ENCODE data around the gene HTRA1. TPM values are rescaled to one million over a fixed set of nuclear protein-coding genes. Genes with fewer than 3 reads are reported as not detected.

The HTRA1 gene
- total RNA-seq, 2 donors from 2014 or later: 29.3 to 36.6 TPM

GRCh38 chr10:122559228-122559627, 97.9 kb downstream of the HTRA1 start:
- H3K27ac ChIP-seq: peak overlapping the region in 1 of 4 donors; percentile 35
- DNase-seq: peak in 1 of 4 donors; percentile 25
- H3K9me3 ChIP-seq: no peaks in the 10 kb centered on the region
- H3K36me3 ChIP-seq (replicated peaks in 1 of 2; ENCODE audit: insufficient read depth in 1 of 2, low read depth in 2 of 2): no peaks in the 10 kb centered on the region
- WGBS, 2 donors: 44 to 55% methylated on average over 2 of the region's 2 CpGs
- H3K4me3 ChIP-seq: no peak overlapping the region
- TF ChIP-seq POLR2A (IDR thresholded peaks at IDR 0.05): no peak
- TF ChIP-seq, protein P1, sequence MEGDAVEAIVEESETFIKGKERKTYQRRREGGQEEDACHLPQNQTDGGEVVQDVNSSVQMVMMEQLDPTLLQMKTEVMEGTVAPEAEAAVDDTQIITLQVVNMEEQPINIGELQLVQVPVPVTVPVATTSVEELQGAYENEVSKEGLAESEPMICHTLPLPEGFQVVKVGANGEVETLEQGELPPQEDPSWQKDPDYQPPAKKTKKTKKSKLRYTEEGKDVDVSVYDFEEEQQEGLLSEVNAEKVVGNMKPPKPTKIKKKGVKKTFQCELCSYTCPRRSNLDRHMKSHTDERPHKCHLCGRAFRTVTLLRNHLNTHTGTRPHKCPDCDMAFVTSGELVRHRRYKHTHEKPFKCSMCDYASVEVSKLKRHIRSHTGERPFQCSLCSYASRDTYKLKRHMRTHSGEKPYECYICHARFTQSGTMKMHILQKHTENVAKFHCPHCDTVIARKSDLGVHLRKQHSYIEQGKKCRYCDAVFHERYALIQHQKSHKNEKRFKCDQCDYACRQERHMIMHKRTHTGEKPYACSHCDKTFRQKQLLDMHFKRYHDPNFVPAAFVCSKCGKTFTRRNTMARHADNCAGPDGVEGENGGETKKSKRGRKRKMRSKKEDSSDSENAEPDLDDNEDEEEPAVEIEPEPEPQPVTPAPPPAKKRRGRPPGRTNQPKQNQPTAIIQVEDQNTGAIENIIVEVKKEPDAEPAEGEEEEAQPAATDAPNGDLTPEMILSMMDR (IDR thresholded peaks at IDR 0.05): no peak
- intact Hi-C loops (cut with DNase I): no loop called here
- H3K27me3 ChIP-seq: no peaks in the 10 kb centered on the region
- H3K4me1 ChIP-seq: no peaks in the 10 kb centered on the region
- ATAC-seq: peak; percentile 53

GRCh38 chr10:122560279-122560804, 99.0 kb downstream of the HTRA1 start, which contains the start of gene DMBT1:
DMBT1 (plus strand) TSS chr10:122560754; CDS start chr10:122560771, 17 bp downstream.
- DNase-seq (no peak), ATAC-seq (no peak)
- intact Hi-C loops (cut with DNase I): no loop called here
- Histone ChIP-seq H3K27me3 (no peaks in the 10 kb centered on the region), H3K9me3 (no peaks in the 10 kb centered on the region), H3K27ac (peak within 1 kb of the TSS in 1 of 4 donors; percentile 35), H3K4me3 (no peak within 1 kb of the TSS), H3K4me1 (no peaks in the 10 kb centered on the region), H3K36me3 (replicated peaks in 1 of 2; ENCODE audit: insufficient read depth in 1 of 2, low read depth in 2 of 2) (no peaks in the 10 kb centered on the region)
- no peak for TF ChIP-seq POLR2A (IDR thresholded peaks at IDR 0.05)
- TF ChIP-seq, protein P1 (IDR thresholded peaks at IDR 0.05): no peak
- 2 to 5% methylated on average over 4 of the region's 4 CpGs for WGBS, 2 donors

- TF ChIP-seq POLR2A (IDR thresholded peaks at IDR 0.05): no peak
- TF ChIP-seq, protein P1 (IDR thresholded peaks at IDR 0.05): no peak
- Histone ChIP-seq H3K27me3 (no peaks in the 10 kb centered on the region), H3K4me3 (no peak overlapping the region), H3K4me1 (no peaks in the 10 kb centered on the region), H3K36me3 (replicated peaks in 1 of 2; ENCODE audit: insufficient read depth in 1 of 2, low read depth in 2 of 2) (no peaks in the 10 kb centered on the region), H3K9me3 (no peaks in the 10 kb centered on the region), H3K27ac (no peak overlapping the region)
- intact Hi-C loops (cut with DNase I): no loop called here
- DNase-seq: no peak
- WGBS, 2 donors: 49 to 52% methylated on average over 6 of the region's 6 CpGs
- ATAC-seq: no peak
Measured at GRCh38 chr10:122561212-122561611, 99.9 kb downstream of the HTRA1 start.

DNA sequence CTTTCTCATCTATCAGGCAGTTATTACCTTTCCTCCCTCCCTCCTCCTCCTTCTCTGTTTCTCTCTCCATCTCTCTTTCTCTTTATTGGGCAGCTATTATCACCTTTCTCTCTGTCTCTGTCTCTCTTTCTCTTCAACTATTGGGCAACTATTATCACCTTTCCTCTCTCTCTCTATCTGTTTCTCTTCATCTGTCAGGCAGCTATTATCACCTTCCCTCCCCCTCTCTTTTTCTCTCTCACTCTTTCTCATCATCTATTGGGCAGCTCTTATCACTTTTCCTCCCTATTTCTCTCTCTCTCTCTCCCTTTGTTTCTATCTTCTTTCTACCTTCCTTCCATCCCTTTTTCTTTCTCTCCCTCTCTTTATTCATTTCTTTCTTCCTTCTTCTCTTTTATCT, 100.4 kb downstream of the HTRA1 start:
- Histone ChIP-seq H3K4me1 (no peaks in the 10 kb centered on the region), H3K36me3 (replicated peaks in 1 of 2; ENCODE audit: insufficient read depth in 1 of 2, low read depth in 2 of 2) (no peaks in the 10 kb centered on the region), H3K27ac (no peak overlapping the region), H3K4me3 (no peak overlapping the region), H3K9me3 (no peaks in the 10 kb centered on the region), H3K27me3 (no peaks in the 10 kb centered on the region)
- ATAC-seq (no peak), DNase-seq (no peak)
- TF ChIP-seq, protein P1 (IDR thresholded peaks at IDR 0.05): no peak
- TF ChIP-seq POLR2A (IDR thresholded peaks at IDR 0.05): no peak
- intact Hi-C loops (cut with DNase I): no loop called here

Small RNA genes within 50 kb of the gene (microRNA-seq; reads per million reads assigned to microRNA genes)
- 0 reads per million in 2 donors for gene MIR3941 (ENCODE audit: borderline number of aligned reads in 2 of 2, borderline replicate concordance in 2 of 2)

Small RNA genes within 50 kb of the gene (small RNA-seq; reads per million reads assigned to genes)
- not detected for gene MIR3941

Other genes with a start within 250 kb of the HTRA1 start
- not detected for gene BTBD16, start 190.3 kb upstream of the HTRA1 start, total RNA-seq
- gene PLEKHA1, start 86.8 kb upstream of the HTRA1 start, total RNA-seq: 10 to 100 TPM; 14.2 to 26.5 TPM
- gene ARMS2, start 6.9 kb upstream of the HTRA1 start, total RNA-seq: not detected
- under 1 TPM; 0.26 to 0.33 TPM for gene DMBT1, start 99.2 kb downstream of the HTRA1 start, total RNA-seq
- not detected for gene C10orf120, start 238.3 kb downstream of the HTRA1 start, total RNA-seq